Measurements from ENCODE around the gene ANKRD50.

ANKRD50 gene

GRCh38 chr4:124635331-124635730 is 77.2 kb downstream of the ANKRD50 start:
- no peak for TF ChIP-seq USF1 (IDR thresholded peaks at IDR 0.05)
- no peak for TF ChIP-seq EGR1 (IDR thresholded peaks at IDR 0.05)
- no peak for TF ChIP-seq CEBPB (IDR thresholded peaks at IDR 0.05)
- no peak for TF ChIP-seq TAF1 (IDR thresholded peaks at IDR 0.05; ENCODE audit: low read depth)
- no peak for TF ChIP-seq NFIC (IDR thresholded peaks at IDR 0.05)
- TF ChIP-seq ZBTB7A (IDR thresholded peaks at IDR 0.05; ENCODE audit: low read depth): no peak
- TF ChIP-seq, protein P1, sequence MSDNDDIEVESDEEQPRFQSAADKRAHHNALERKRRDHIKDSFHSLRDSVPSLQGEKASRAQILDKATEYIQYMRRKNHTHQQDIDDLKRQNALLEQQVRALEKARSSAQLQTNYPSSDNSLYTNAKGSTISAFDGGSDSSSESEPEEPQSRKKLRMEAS (IDR thresholded peaks at IDR 0.05): no peak
- no peak for TF ChIP-seq EP300 (IDR thresholded peaks at IDR 0.05; ENCODE audit: borderline replicate concordance)
- TF ChIP-seq FOXM1 (IDR thresholded peaks at IDR 0.05; ENCODE audit: borderline replicate concordance, low read depth): no peak
- no peak for TF ChIP-seq TEAD4 (IDR thresholded peaks at IDR 0.05)

DNA sequence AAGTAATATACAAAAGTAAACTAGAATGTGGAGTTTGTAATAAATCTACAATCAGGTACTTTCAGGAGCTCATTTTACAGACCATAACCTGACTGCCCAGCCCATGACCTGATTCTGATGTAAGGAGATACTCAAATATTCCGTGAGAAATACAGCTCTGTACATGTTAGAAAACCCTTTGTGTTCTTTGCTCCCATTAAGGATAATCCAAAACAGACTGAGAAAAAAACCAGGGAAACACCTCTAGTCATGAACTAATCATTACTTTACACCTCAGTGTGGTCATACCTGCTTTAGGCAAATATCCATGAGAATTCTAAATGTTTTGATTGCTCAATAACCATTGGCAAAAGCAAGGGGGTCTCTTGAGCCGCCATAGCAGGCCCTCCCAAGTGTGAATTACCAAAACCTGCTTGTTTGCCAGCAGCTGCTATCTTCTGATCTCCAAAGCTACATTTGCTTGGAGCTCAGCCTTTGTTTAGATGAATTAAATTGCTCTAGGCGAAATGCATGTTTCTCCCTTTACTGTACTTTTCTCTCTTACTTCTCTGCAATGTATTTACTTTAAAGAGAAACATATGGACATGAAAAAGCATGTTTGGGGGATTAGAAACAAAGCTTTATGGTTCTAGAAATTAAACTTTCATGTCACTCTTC is 79.1 kb downstream of the ANKRD50 start:
- TF ChIP-seq CEBPB (IDR thresholded peaks at IDR 0.05) (no peak), EP300 (IDR thresholded peaks at IDR 0.05; ENCODE audit: borderline replicate concordance) (no peak), USF1 (IDR thresholded peaks at IDR 0.05) (no peak), CREB1 (IDR thresholded peaks at IDR 0.05; ENCODE audit: low read depth) (no peak), ZBTB7A (IDR thresholded peaks at IDR 0.05; ENCODE audit: low read depth) (no peak), RAD21 (IDR thresholded peaks at IDR 0.05; ENCODE audit: low read depth) (no peak), EGR1 (IDR thresholded peaks at IDR 0.05) (no peak), TCF12 (IDR thresholded peaks at IDR 0.05; ENCODE audit: low read depth) (no peak), FOXM1 (IDR thresholded peaks at IDR 0.05; ENCODE audit: borderline replicate concordance, low read depth) (no peak)
- TF ChIP-seq, protein P1 (IDR thresholded peaks at IDR 0.05): no peak

- TF ChIP-seq TCF12 (IDR thresholded peaks at IDR 0.05; ENCODE audit: low read depth): no peak
- TF ChIP-seq, protein P2, sequence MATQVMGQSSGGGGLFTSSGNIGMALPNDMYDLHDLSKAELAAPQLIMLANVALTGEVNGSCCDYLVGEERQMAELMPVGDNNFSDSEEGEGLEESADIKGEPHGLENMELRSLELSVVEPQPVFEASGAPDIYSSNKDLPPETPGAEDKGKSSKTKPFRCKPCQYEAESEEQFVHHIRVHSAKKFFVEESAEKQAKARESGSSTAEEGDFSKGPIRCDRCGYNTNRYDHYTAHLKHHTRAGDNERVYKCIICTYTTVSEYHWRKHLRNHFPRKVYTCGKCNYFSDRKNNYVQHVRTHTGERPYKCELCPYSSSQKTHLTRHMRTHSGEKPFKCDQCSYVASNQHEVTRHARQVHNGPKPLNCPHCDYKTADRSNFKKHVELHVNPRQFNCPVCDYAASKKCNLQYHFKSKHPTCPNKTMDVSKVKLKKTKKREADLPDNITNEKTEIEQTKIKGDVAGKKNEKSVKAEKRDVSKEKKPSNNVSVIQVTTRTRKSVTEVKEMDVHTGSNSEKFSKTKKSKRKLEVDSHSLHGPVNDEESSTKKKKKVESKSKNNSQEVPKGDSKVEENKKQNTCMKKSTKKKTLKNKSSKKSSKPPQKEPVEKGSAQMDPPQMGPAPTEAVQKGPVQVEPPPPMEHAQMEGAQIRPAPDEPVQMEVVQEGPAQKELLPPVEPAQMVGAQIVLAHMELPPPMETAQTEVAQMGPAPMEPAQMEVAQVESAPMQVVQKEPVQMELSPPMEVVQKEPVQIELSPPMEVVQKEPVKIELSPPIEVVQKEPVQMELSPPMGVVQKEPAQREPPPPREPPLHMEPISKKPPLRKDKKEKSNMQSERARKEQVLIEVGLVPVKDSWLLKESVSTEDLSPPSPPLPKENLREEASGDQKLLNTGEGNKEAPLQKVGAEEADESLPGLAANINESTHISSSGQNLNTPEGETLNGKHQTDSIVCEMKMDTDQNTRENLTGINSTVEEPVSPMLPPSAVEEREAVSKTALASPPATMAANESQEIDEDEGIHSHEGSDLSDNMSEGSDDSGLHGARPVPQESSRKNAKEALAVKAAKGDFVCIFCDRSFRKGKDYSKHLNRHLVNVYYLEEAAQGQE (IDR thresholded peaks at IDR 0.05; ENCODE audit: low read depth): no peak
- TF ChIP-seq YY1 (IDR thresholded peaks at IDR 0.05; ENCODE audit: low read depth): no peak
- no peak for TF ChIP-seq CEBPB (IDR thresholded peaks at IDR 0.05)
- TF ChIP-seq EP300 (IDR thresholded peaks at IDR 0.05; ENCODE audit: borderline replicate concordance): no peak
- no peak for TF ChIP-seq USF1 (IDR thresholded peaks at IDR 0.05)
- no peak for TF ChIP-seq ZBTB7A (IDR thresholded peaks at IDR 0.05; ENCODE audit: low read depth)
- no peak for TF ChIP-seq TAF1 (IDR thresholded peaks at IDR 0.05; ENCODE audit: low read depth)
- TF ChIP-seq, protein P1 (IDR thresholded peaks at IDR 0.05): no peak
- TF ChIP-seq NFIC (IDR thresholded peaks at IDR 0.05): no peak
- no peak for TF ChIP-seq TEAD4 (IDR thresholded peaks at IDR 0.05)
- no peak for TF ChIP-seq EGR1 (IDR thresholded peaks at IDR 0.05)
- TF ChIP-seq FOXM1 (IDR thresholded peaks at IDR 0.05; ENCODE audit: borderline replicate concordance, low read depth): no peak
- TF ChIP-seq RAD21 (IDR thresholded peaks at IDR 0.05; ENCODE audit: low read depth): no peak
- no peak for TF ChIP-seq CREB1 (IDR thresholded peaks at IDR 0.05; ENCODE audit: low read depth)
These were observed 80.1 kb downstream of the ANKRD50 start for GRCh38 chr4:124632439-124632838.

DNA sequence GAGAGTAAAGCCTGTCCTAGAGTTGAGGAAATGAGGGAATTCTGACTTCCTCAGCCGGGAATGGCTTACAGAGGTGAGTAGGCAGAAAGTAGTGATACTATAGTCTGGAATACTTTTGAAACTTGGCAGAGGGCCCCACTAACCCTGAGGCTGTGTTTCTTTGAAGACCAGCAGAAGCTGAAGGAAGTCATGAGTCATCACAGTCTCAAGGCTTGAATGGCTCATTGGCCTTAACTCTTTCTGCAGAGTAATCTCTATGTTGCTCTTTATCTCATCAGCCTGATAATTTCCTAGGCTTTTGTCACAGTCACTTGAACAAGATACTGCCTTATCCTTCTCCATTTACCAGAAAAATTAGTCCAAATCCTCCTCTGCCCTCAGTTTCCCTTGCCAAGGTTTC is 80.8 kb downstream of the ANKRD50 start:
- TF ChIP-seq TEAD4 (IDR thresholded peaks at IDR 0.05) (no peak; the same call in 1 of the 2 replicates), FOXM1 (IDR thresholded peaks at IDR 0.05; ENCODE audit: borderline replicate concordance, low read depth) (peak; percentile 58; the same call in 1 of the 2 replicates), EP300 (IDR thresholded peaks at IDR 0.05; ENCODE audit: borderline replicate concordance) (peak; percentile 76), EGR1 (IDR thresholded peaks at IDR 0.05) (no peak), TCF12 (IDR thresholded peaks at IDR 0.05; ENCODE audit: low read depth) (peak; percentile 79), CREB1 (IDR thresholded peaks at IDR 0.05; ENCODE audit: low read depth) (no peak), TAF1 (IDR thresholded peaks at IDR 0.05; ENCODE audit: low read depth) (no peak), USF1 (IDR thresholded peaks at IDR 0.05) (peak; percentile 11; the same call in 1 of the 2 replicates), NFIC (IDR thresholded peaks at IDR 0.05) (peak; percentile 88), YY1 (IDR thresholded peaks at IDR 0.05; ENCODE audit: low read depth) (0 out of 2 replicates have a peak, but pooled peaks have one; percentile 18), ZBTB7A (IDR thresholded peaks at IDR 0.05; ENCODE audit: low read depth) (no peak), CEBPB (IDR thresholded peaks at IDR 0.05) (no peak), RAD21 (IDR thresholded peaks at IDR 0.05; ENCODE audit: low read depth) (peak; percentile 29; the same call in 1 of the 2 replicates)
- TF ChIP-seq, protein P1 (IDR thresholded peaks at IDR 0.05): peak; percentile 29; the same call in 1 of the 2 replicates
- TF ChIP-seq, protein P2 (IDR thresholded peaks at IDR 0.05; ENCODE audit: low read depth): no peak

Data from Ishikawa (cell line).